GM18868 (cell line): Measurements from ENCODE around the gene ZNF783.

Source experiments
- ATAC-seq: cut with Tn5 transposase; IDR thresholded peaks from one replicate; pipeline ENCODE4 v1.9.1; 2021; ENCODE audit warnings: mild to moderate bottlenecking, moderate library complexity; ENCODE audit not compliant: unreplicated experiment

ZNF783 gene

GRCh38 chr7:149280661-149281507 lies 18.9 kb downstream of the ZNF783 start:
- no peak for ATAC-seq

GRCh38 chr7:149281508-149282330 lies 19.7 kb downstream of the ZNF783 start:
- ATAC-seq, result no peak

- ATAC-seq, result no peak
Observed at GRCh38 chr7:149282331-149282655, 20.3 kb downstream of the ZNF783 start.

- no peak for ATAC-seq
Observed at GRCh38 chr7:149283321-149283720, 21.3 kb downstream of the ZNF783 start.

GRCh38 chr7:149284343-149284742 lies 22.3 kb downstream of the ZNF783 start:
- no peak for ATAC-seq

GRCh38 chr7:149284850-149285585 lies 23.0 kb downstream of the ZNF783 start:
- peak; percentile 98 for ATAC-seq

- ATAC-seq, result no peak
Observed at GRCh38 chr7:149285603-149286002, 23.6 kb downstream of the ZNF783 start.

- no peak for ATAC-seq
Observed at GRCh38 chr7:149286811-149287400, 24.9 kb downstream of the ZNF783 start.

- ATAC-seq, result no peak
Observed at GRCh38 chr7:149287622-149288021, 25.6 kb downstream of the ZNF783 start.

GRCh38 chr7:149289262-149289661 lies 27.3 kb downstream of the ZNF783 start:
- ATAC-seq, result no peak

GRCh38 chr7:149289856-149290255 lies 27.9 kb downstream of the ZNF783 start:
- no peak for ATAC-seq

- no peak for ATAC-seq
Observed at GRCh38 chr7:149291036-149291780, 29.2 kb downstream of the ZNF783 start.

GRCh38 chr7:149291781-149292461 lies 29.9 kb downstream of the ZNF783 start:
- no peak for ATAC-seq

GRCh38 chr7:149292462-149292823 lies 30.4 kb downstream of the ZNF783 start:
- ATAC-seq, result no peak

GRCh38 chr7:149293338-149293737 lies 31.3 kb downstream of the ZNF783 start:
- no peak for ATAC-seq

GRCh38 chr7:149293946-149294633 lies 32.1 kb downstream of the ZNF783 start:
- ATAC-seq, result no peak

GRCh38 chr7:149294634-149295480 lies 32.9 kb downstream of the ZNF783 start:
- ATAC-seq, result no peak

- no peak for ATAC-seq
Observed at GRCh38 chr7:149295481-149295850, 33.5 kb downstream of the ZNF783 start.
